GM12873 (cell line): ENCODE measurements around the gene ARHGAP35.

Source experiments
- TF ChIP-seq, protein P1 (sequence below): IDR thresholded peaks from 2 replicates; pipeline ENCODE4 v1.5.1; 2012; ENCODE audit warnings: low read depth, mild to moderate bottlenecking, moderate library complexity, low read length, control low read depth; ENCODE audit not compliant: insufficient read depth; ENCODE audit errors: missing control alignments

ARHGAP35 gene

DNA sequence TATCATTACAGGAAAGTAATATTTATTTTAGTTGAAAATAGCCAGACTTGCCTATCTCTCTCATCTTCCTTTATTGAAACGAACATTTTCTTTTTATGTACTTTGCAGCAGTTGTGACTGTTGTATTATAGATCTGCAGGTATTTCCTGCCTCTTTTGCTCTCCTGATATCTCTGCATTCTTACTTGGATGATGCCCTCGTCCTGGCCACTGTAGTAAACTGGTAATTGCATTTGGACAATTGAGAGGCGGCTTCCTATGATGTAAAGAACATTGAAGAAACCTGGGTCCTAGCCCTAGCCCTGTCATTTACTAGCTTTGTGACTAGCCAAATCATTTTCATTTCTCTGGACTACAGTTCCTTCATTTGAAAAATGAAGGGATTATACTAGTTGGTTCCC is 6.4 kb downstream of the ARHGAP35 start:
- TF ChIP-seq, protein P1, sequence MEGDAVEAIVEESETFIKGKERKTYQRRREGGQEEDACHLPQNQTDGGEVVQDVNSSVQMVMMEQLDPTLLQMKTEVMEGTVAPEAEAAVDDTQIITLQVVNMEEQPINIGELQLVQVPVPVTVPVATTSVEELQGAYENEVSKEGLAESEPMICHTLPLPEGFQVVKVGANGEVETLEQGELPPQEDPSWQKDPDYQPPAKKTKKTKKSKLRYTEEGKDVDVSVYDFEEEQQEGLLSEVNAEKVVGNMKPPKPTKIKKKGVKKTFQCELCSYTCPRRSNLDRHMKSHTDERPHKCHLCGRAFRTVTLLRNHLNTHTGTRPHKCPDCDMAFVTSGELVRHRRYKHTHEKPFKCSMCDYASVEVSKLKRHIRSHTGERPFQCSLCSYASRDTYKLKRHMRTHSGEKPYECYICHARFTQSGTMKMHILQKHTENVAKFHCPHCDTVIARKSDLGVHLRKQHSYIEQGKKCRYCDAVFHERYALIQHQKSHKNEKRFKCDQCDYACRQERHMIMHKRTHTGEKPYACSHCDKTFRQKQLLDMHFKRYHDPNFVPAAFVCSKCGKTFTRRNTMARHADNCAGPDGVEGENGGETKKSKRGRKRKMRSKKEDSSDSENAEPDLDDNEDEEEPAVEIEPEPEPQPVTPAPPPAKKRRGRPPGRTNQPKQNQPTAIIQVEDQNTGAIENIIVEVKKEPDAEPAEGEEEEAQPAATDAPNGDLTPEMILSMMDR: no peak

DNA sequence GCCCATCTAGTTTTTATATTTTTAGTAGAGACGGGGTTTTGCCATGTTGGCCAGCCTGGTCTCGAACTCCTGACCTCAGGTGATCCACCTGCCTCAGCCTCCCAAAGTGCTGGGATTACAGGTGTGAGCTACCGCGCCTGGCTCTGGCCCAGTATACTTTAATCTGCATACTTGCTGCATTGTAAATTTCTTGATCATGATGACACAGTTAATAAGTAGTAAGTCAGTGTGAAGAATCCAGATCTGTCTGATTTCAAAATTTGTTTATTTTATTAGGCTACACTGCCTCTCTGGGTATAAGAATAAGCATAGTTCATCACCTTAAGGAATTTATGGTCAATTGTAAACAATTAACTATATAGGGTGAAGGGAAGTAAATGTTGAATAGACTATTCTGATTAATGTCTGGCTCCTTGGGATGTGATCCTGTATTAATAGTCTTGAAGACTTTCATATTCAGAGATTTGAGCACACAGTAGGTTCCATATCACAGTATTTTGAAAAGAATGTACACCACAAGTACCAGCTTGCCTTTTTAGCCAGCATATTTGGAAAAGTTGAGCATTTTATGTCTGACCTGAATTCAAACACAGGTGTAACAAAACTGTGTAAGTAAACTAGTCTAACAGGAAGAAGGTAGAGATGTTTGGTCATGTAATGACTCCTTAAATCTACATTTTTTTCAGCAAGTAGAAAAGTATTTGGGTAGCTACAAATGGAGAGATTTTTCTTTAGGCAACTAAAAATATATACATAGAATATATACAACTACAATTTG is 7.4 kb downstream of the ARHGAP35 start:
- TF ChIP-seq, protein P1: no peak

DNA sequence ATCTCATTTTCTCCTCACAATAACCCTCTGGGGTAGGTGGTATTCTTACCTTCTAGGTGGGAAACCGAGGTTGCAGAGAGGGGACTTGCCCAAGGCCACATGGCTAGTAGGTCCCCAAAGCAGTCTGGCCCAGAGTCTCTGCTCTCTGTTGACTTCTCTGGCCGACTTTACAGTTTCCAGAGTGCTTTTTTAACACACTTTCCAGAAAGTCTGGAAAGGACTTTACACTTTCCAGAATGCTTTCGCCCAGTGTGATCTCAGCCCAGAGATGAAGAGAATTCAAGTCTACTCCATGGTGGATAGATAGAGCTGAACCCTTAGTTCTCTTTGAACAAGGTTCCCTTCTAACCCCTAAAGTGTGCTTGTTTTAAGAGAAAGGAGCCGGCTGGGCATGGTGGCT is 12.2 kb downstream of the ARHGAP35 start:
- TF ChIP-seq, protein P1: no peak

DNA sequence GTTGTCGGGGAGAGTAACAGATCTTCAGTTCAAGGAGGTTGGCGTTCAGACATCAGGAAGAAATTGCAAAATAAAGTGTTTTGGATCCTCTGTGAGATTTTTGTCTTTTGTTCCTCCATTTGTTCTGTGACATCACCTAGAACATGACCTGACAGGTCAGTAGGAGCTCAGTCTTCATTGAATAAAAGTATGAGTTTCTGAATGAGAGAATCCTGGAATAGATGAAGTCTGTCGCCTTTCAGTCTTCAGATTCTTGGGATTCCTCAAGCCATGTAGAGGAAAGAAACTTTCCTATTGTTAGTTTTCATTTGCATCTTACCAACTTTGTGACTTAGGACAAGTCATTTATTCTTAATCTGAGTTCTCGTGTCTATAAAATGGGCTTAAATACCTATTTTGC is 14.4 kb downstream of the ARHGAP35 start:
- TF ChIP-seq, protein P1: no peak

DNA sequence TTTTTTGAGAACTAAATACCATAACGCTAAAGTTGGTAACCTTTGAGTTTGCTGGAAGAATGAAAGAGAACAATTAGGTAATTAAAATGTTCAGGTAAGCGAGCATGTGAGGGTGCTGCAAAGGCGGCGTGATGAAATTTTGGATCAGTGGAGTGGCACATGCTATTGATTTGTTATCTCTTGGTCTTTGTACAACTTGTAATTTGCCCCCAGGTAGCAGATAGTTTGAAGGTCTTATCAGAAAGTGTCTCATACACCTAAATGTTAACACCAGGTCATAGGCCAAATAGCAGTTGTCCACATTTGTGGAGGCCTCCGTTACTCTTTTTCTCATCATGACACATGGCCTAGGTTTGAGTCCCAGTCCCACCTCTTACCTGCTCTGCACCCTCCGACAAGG is 14.9 kb downstream of the ARHGAP35 start:
- TF ChIP-seq, protein P1: no peak

DNA sequence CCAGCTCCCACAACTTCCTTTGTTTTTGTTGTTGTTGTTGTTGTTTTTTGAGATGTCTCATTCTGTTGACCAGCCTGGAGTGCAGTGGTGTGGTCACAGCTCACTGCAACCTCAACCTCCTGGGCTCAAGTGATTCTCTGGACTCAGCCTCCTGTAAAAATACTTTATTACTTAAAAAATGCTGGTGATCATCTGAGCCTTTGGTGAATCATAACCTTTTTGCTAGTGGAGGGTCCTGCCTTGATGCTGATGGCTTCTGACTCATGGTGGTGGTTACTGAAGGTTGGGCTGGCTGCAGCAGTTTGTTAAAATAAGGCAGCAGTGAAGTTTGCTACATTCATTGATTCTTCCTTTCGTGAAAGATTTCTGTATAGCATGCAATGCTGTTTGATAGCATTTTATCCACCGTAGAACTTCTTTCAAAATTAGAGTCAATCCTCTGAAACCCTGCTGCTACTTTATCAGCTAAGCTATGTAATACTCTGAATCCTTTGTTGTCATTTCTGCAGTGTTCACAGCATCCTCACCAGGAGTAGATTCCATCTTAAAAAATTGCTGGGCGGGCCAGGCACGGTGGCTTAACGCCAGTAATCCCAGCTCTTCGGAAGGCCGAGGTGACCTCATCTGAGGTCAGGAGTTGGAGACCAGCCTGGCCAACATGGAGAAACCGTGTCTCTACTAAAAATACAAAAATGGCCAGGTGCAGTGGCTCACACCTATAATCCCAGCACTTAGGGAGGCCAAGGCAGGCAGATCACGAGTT is 18.0 kb downstream of the ARHGAP35 start:
- TF ChIP-seq, protein P1: no peak

DNA sequence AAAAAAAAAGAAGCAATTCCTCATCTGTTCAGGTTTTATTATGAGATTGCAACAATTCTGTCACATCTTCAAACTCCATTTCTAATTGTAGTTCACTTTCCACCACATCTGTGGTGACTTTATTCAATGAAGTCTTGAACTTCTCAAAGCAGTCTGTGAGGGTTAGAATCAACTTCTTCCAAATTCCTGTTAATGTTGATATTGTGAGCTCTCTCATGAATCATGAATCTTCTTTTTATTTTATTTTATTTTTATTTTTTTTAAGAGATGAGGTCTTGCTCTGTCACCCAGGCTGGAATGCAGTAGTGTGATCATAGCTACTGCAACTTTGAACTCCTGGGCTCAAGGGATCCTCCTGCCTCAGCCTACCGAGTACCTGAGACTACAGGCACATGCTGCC is 19.6 kb downstream of the ARHGAP35 start:
- TF ChIP-seq, protein P1: no peak
